SK-N-SH (cell line): Measurements from ENCODE around the gene ZFYVE26.

Source experiments
- REST ChIP-seq: IDR thresholded peaks from 2 replicates; pipeline ENCODE4 v1.6.1; 2012; ENCODE audit warnings: mild to moderate bottlenecking, low read depth, low read length, moderate library complexity
- TF ChIP-seq, protein P1 (sequence below): IDR thresholded peaks from 2 replicates; pipeline ENCODE4 v1.4.0; 2012; ENCODE audit warnings: low read depth
- TF ChIP-seq, protein P2 (sequence below): IDR thresholded peaks from 2 replicates; pipeline ENCODE4 v1.4.0; 2012; ENCODE audit warnings: low read depth, borderline replicate concordance

- TF ChIP-seq, protein P1, sequence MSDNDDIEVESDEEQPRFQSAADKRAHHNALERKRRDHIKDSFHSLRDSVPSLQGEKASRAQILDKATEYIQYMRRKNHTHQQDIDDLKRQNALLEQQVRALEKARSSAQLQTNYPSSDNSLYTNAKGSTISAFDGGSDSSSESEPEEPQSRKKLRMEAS: no peak
- no peak for TF ChIP-seq REST
- TF ChIP-seq, protein P2, sequence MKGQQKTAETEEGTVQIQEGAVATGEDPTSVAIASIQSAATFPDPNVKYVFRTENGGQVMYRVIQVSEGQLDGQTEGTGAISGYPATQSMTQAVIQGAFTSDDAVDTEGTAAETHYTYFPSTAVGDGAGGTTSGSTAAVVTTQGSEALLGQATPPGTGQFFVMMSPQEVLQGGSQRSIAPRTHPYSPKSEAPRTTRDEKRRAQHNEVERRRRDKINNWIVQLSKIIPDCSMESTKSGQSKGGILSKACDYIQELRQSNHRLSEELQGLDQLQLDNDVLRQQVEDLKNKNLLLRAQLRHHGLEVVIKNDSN: no peak
Measured at GRCh38 chr14:67759916-67760315, 56.5 kb downstream of the ZFYVE26 start.
